OCI-LY7 (cell line): ENCODE data around the gene PZP. TPM values are rescaled to one million over a fixed set of nuclear protein-coding genes. Genes with fewer than 3 reads are reported as not detected.

Experiments used
- Bru-seq: library from RNA; stranded (reverse); fragments of 400-500 nt; gene quantifications from one replicate; lab custom pipeline; 2021; lab: Mats Ljungman, UMichigan
- BruChase-seq, 2 experiments: library from RNA; stranded (reverse); fragments of 400-500 nt; gene quantifications; one replicate each; lab custom pipeline; 2021; lab: Mats Ljungman, UMichigan
- BruUV-seq: library from RNA; stranded (reverse); fragments of 400-500 nt; replicated peaks from 2 replicates; lab custom pipeline; 2021; lab: Mats Ljungman, UMichigan
- CTCF ChIA-PET: fragments of 300-600 bp; sonication (Branson Sonifier 250); formaldehyde crosslinking; loops from one replicate; lab custom pipeline; 2022; ENCODE audit warnings: antibody characterized with exemption; ENCODE audit not compliant: unreplicated experiment; lab: Charles Lee
- POLR2A ChIA-PET: fragments of 300-600 bp; sonication (Branson Sonifier 250); formaldehyde crosslinking; loops from one replicate; lab custom pipeline; 2022; ENCODE audit warnings: antibody characterized with exemption; lab: Charles Lee
- DNase-seq: peaks from one replicate; pipeline ENCODE4 v3.0.0-alpha.2; 2015; ENCODE audit warnings: low spot score
- H2AFZ ChIP-seq: fragments of 200-600 bp; sonication (generic), shearing (Covaris generic); 2 replicates; pipeline ENCODE4 v1.6.1; 2014; ENCODE audit warnings: mild to moderate bottlenecking, antibody characterized with exemption, low read length, moderate library complexity
- H3K27ac ChIP-seq: fragments of 200-600 bp; sonication (generic); 2 replicates; pipeline ENCODE4 v1.5.1; 2014; ENCODE audit warnings: mixed run types, low read depth, mild to moderate bottlenecking, moderate library complexity, low read length, inconsistent platforms; ENCODE audit not compliant: poor library complexity, severe bottlenecking
- H3K36me3 ChIP-seq: fragments of 200-600 bp; sonication (generic); 2 replicates; pipeline ENCODE4 v1.6.1; 2014; ENCODE audit warnings: mild to moderate bottlenecking, antibody characterized with exemption, low read length, moderate library complexity, mixed read lengths; ENCODE audit not compliant: insufficient read depth
- H3K4me1 ChIP-seq: fragments of 200-600 bp; sonication (generic); 2 replicates; pipeline ENCODE4 v1.5.1; 2014; ENCODE audit warnings: mild to moderate bottlenecking, low read length; ENCODE audit not compliant: insufficient read depth, poor library complexity, severe bottlenecking
- H3K4me2 ChIP-seq: fragments of 200-600 bp; sonication (generic); 2 replicates; pipeline ENCODE4 v1.6.1; 2014; ENCODE audit warnings: mild to moderate bottlenecking, low read length
- H3K4me3 ChIP-seq: fragments of 200-600 bp; sonication (generic); 2 replicates; pipeline ENCODE4 v1.5.1; 2014; ENCODE audit warnings: mild to moderate bottlenecking, low read depth, low read length; ENCODE audit not compliant: poor library complexity, severe bottlenecking
- H3K79me2 ChIP-seq: fragments of 200-600 bp; sonication (generic); 2 replicates; pipeline ENCODE4 v1.6.1; 2016; ENCODE audit warnings: low read depth, mild to moderate bottlenecking, low read length, moderate library complexity, mixed read lengths; ENCODE audit not compliant: insufficient read depth
- H3K9me2 ChIP-seq: fragments of 200-600 bp; sonication (generic); 2 replicates; pipeline ENCODE4 v1.6.1; 2016; ENCODE audit warnings: mild to moderate bottlenecking, low read length, mixed read lengths; ENCODE audit not compliant: insufficient read depth
- H3K9me3 ChIP-seq: fragments of 200-600 bp; sonication (generic); 2 replicates; pipeline ENCODE4 v1.6.1; 2014; ENCODE audit warnings: mild to moderate bottlenecking, mixed run types, low read length, mixed read lengths
- H4K20me1 ChIP-seq: fragments of 200-600 bp; sonication (generic); 2 replicates; pipeline ENCODE4 v1.6.1; 2014; ENCODE audit warnings: mild to moderate bottlenecking, antibody characterized with exemption, low read length, moderate library complexity, mixed read lengths; ENCODE audit not compliant: insufficient read depth
- CTCF ChIP-seq: fragments of 200-600 bp; sonication (generic); conservative IDR thresholded peaks from 2 replicates; pipeline ENCODE4 v1.5.1; 2014; ENCODE audit warnings: mild to moderate bottlenecking, antibody characterized with exemption, low read length, moderate library complexity, mixed read lengths
- EZH2phosphoT487 ChIP-seq: fragments of 200-600 bp; sonication (generic); IDR thresholded peaks from 2 replicates; pipeline ENCODE4 v1.6.1; 2018; ENCODE audit warnings: low read depth, borderline replicate concordance, mild to moderate bottlenecking, mixed run types, antibody characterized with exemption, low read length, moderate library complexity, mixed read lengths
- intact Hi-C: fragments of 100-400 bp; cut with micrococcal nuclease; formaldehyde crosslinking; loops from one replicate; pipeline ENCODE4 v1.10.0; 2022; ENCODE audit not compliant: unreplicated experiment
- long read RNA-seq: library from polyadenylated mRNA; stranded (forward); transcript quantifications from one replicate; pipeline ENCODE4 v2.0.0, GENCODE V29; 2022
- total RNA-seq, 2 experiments: library from RNA; depleted of rRNA in 1 of 2; stranded (reverse); fragments of >200 nt in 1 of 2; shearing (Covaris generic) in 1 of 2; gene quantifications; 2 replicates each; pipeline ENCODE4 v1.2.3, GENCODE V29; 2014 to 2022

The PZP gene
- total RNA-seq (2014; rRNA removed; shearing (Covaris generic)): not detected in 2 replicates
- not detected in 2 replicates for total RNA-seq (2022)
- not detected for Bru-seq, nascent RNA
- not detected for BruChase-seq, experiment 1, labeled RNA remaining after a 6-hour chase
- percentile 1 among the genes with signal in this experiment for BruChase-seq, experiment 2, labeled RNA remaining after a 2-hour chase
- long read RNA-seq: 0 reads

- H3K4me2 ChIP-seq: no peak within 1 kb of the TSS
- H2AFZ ChIP-seq: no peak within 1 kb of the TSS
- no TSS peak for BruUV-seq
- H3K36me3 ChIP-seq: no peaks in the 10 kb centered on the region
- ChIA-PET CTCF (no interaction called here), POLR2A (no interaction called here)
- H3K79me2 ChIP-seq: no peaks in the 10 kb centered on the region
- H3K9me2 ChIP-seq: no peaks in the 10 kb centered on the region
- no peak within 1 kb of the TSS for H3K27ac ChIP-seq
- no peak for TF ChIP-seq CTCF
- no peak for TF ChIP-seq EZH2phosphoT487
- intact Hi-C loops: no loop called here
- DNase-seq: no peak
- H3K4me1 ChIP-seq: no peaks in the 10 kb centered on the region
- no peaks in the 10 kb centered on the region for H4K20me1 ChIP-seq
- H3K4me3 ChIP-seq: no peak within 1 kb of the TSS
- no peaks in the 10 kb centered on the region for H3K9me3 ChIP-seq
These were observed at the start of gene PZP for GRCh38 chr12:9208229-9208628. PZP (minus strand) TSS chr12:9208395; CDS start chr12:9208341, 54 bp downstream.

DNA sequence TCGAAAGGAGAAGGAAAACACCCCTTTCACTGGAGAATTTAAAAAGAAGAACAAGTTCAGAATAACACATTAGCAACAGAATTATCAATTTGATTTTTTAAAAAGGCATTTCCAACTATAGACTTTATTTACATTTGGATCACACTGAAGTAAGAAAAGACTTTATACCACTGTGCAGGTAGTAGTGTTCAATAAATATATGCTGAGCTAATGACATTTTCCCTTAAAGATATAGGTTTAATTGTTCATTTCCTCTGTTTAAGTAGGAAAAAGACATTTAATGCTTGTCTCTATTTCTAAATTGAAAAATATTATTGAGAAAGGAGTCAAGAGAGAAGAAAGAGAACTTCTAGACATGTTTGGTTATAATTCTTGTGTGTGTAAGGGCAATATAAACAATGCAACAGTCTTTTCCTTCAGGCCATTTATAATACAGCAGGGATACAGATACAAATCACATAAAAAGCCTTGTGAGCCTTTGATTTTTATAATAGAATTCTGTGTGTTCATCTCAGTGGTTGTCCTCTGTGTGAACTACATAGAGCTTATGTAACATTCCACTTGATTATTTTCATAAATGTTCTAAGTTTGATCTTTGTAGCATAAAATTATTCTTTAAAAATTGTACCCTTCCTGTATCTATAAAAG is 48.7 kb upstream of the PZP start:
- Histone ChIP-seq H3K36me3 (no peaks in the 10 kb centered on the region), H3K79me2 (no peaks in the 10 kb centered on the region), H4K20me1 (no peaks in the 10 kb centered on the region), H3K4me2 (no peak overlapping the region), H3K27ac (no peak overlapping the region), H2AFZ (no peak overlapping the region), H3K4me1 (no peaks in the 10 kb centered on the region), H3K9me3 (no peaks in the 10 kb centered on the region), H3K9me2 (no peaks in the 10 kb centered on the region), H3K4me3 (no peak overlapping the region)
- no peak for TF ChIP-seq EZH2phosphoT487
- TF ChIP-seq CTCF: no peak
- no peak for DNase-seq
- intact Hi-C loops: no loop called here
- no TSS peak for BruUV-seq
- ChIA-PET CTCF (no interaction called here), POLR2A (interaction anchor here (1.2 kb wide), 2 partner anchors 11 kb away, joined by 3 read pairs; no protein-coding TSS in a partner anchor)

DNA sequence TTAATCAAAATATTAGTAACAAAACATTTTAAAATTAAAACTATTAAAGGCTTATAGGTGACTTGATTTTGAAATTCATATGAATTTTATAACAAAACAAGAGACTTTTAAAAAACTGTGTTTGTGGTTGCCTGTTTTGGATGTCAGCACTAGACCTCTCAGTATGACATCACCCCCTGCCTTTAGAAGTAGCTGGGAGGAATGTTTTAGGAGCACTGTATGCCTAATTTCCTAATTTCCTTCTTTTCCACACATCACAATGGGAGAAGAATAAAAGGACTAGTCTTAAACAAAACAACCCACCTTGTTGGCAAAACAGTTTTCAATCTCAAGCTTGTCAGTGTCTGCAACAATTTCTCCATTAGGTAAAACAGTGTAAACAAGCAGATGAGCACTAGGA is 48.1 kb upstream of the PZP start:
- no peak overlapping the region for H3K27ac ChIP-seq
- H3K4me1 ChIP-seq: no peaks in the 10 kb centered on the region
- intact Hi-C loops: no loop called here
- H3K79me2 ChIP-seq: no peaks in the 10 kb centered on the region
- H2AFZ ChIP-seq: no peak overlapping the region
- ChIA-PET POLR2A (interaction anchor here (1.2 kb wide), 2 partner anchors 10 to 11 kb away, joined by 3 read pairs; no protein-coding TSS in a partner anchor), CTCF (no interaction called here)
- DNase-seq: no peak
- H3K9me3 ChIP-seq: no peaks in the 10 kb centered on the region
- H4K20me1 ChIP-seq: no peaks in the 10 kb centered on the region
- H3K4me3 ChIP-seq: no peak overlapping the region
- no peaks in the 10 kb centered on the region for H3K9me2 ChIP-seq
- H3K4me2 ChIP-seq: no peak overlapping the region
- no TSS peak for BruUV-seq
- no peak for TF ChIP-seq EZH2phosphoT487
- no peak for TF ChIP-seq CTCF
- H3K36me3 ChIP-seq: no peaks in the 10 kb centered on the region
